ENCODE data around the gene RFX1. TPM values are rescaled to one million over a fixed set of nuclear protein-coding genes. Genes with fewer than 3 reads are reported as not detected.
"Not testable (repeated sequence)": the region's sequence is repeated elsewhere in the genome, so short reads cannot be mapped to it uniquely, and the experiment has no call there.

Gene RFX1
- total RNA-seq, 2 donors from 2014 or later, result 7.5 to 7.8 TPM

DNA sequence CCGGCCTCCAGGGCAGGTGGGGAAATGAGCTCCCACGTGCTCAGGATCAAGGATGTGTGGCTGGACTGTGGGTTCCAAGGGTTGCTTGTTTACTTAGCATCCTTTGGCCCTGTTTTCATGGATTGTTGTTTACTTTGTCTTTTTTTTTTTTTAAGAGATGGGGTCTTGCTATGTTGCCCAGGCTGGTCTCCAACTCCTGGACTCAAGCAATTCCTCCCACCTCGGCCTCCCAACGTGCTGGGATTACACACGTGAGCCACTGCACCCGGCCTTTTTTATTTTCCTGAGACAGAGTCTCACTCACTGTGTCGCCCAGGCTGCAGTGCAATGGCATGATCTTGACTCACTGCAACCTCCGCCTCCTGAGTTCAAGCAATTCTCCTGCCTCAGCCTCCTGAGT lies 38.9 kb downstream of the RFX1 start:
- DNase-seq (ENCODE audit: low spot score); intact Hi-C loops (cut with DNase I): not testable (repeated sequence)

DNA sequence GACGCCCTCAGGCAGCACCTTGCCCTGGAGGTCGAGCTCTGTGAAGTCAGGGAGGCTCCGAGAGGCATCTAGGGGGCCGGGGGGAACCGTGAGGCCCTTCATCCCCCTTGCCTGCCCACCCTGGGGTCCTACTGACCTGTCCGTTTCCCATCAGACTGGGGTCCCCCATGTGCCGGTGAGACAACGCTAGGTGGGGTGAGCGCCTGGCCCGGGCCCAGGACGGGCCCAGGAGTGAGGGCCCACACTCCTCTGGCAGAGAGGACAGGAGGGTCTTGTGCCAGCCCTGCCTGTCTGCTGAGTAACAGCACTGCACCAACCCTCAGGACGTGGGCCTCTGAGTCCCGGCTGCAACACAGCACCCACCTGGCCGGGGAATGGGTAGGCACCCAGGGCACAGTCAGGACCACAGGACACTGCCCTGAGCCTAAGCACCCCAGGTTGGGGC lies 39.4 kb downstream of the RFX1 start:
- no peak for DNase-seq (ENCODE audit: low spot score)
- intact Hi-C loops (cut with DNase I), result no loop called here

DNA sequence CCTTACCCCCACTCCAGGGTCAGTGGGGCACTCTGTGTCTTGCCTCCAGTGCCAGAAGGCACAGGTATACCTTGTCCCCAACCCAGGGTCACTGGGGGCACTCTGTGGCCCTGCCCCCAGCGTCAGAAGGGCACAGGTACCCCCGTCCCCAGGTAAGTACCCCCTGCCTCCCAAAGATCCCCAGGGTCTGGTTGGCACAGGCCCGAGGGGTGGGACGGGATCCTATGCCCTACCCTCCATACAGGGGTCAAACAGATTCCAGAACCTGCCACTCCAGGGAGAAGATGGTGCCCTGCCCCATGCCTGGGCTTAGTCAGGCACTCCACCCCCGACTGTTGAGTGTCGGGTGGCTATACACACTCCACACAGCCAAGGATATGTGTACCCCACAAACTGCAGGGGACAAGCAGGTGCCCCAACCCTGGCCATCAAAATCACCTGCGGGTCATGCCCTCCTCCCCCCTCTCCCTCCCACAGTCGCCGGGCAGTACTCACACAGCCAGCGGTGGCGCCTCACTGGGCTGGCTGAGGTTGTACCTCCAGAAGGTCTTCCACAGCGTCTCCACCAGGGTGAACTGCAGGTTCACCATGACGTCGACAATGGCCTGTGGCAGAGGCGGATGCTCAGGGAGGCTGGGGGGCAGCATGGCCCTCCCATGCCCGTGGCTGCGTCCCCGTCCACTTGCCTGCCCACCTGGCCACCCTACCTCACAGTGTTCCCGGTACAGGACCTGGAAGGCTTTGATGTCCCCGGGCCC lies 40.0 kb downstream of the RFX1 start:
- DNase-seq (ENCODE audit: low spot score), result no peak
- intact Hi-C loops (cut with DNase I), result no loop called here

DNA sequence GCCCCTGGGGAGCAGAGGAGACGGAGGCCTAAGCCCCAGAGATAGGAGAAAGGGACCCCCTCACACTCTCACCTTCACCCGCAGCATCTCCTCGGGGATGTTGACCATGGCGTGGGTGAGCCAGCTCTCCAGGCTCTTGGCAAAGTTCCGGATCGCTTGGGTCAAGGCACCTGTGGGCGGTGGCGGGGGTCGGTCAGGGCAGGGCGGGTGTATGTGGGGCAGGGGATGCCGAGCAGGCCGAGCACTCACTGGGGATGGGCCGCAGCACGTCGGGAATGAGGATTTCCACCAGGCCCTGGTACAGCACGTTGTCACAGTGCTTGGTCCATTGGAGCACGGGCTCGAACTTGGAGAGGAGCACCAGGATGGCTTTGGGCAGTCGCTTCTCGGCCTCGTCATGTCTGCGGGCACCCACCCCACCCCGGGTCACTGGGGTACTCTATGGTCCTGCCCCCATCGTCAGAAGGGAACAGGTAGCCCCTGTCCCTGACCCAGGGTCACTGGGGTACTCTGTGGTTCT lies 40.7 kb downstream of the RFX1 start:
- intact Hi-C loops (cut with DNase I), result no loop called here
- no peak for DNase-seq (ENCODE audit: low spot score)

DNA sequence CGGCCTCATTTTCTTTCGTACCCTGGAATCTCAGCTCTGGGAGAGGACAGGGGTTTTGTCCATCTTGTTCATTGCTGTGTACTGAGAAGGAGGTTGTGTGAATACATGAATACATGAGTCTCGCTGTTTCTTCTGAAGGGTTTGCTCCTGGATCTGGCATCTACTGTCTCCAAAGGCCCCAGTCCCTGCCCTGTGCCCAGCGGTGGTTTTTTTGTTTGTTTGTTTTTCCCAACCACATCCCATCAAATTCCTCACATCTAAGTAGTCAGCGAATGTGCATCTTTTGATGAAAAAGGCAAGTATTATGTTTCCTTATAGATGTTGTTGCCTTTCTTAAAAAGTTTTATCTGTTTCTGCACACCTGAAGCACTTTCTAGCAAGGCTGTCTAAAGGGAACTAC lies 41.3 kb downstream of the RFX1 start:
- intact Hi-C loops (cut with DNase I), result no loop called here
- no peak for DNase-seq (ENCODE audit: low spot score)

DNA sequence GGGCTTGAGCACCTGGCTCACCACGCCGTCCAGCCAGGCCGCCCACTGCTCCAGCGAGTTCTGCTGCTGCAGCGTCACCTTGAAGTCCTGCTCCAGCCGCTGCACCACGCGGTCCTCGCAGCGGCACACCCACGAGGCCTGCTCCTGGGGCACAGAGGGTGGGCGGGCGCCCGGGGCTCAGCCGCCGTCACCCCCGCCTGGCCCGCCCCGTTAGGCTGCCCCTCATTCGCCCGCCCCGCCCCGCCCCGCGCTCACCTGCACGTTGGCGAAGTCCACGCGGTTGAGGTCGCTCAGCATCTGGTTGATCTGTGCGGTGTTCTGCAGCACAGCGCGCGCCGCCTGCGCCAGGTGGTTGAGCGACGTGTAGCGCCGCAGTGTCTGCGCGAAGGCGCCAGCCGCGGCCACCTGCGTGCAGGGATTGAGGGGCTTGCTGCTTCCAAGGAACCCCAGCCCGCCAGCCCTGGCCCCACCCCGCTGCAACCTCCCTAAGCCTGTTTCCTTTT lies 42.5 kb downstream of the RFX1 start:
- intact Hi-C loops (cut with DNase I), result no loop called here
- no peak for DNase-seq (ENCODE audit: low spot score)

DNA sequence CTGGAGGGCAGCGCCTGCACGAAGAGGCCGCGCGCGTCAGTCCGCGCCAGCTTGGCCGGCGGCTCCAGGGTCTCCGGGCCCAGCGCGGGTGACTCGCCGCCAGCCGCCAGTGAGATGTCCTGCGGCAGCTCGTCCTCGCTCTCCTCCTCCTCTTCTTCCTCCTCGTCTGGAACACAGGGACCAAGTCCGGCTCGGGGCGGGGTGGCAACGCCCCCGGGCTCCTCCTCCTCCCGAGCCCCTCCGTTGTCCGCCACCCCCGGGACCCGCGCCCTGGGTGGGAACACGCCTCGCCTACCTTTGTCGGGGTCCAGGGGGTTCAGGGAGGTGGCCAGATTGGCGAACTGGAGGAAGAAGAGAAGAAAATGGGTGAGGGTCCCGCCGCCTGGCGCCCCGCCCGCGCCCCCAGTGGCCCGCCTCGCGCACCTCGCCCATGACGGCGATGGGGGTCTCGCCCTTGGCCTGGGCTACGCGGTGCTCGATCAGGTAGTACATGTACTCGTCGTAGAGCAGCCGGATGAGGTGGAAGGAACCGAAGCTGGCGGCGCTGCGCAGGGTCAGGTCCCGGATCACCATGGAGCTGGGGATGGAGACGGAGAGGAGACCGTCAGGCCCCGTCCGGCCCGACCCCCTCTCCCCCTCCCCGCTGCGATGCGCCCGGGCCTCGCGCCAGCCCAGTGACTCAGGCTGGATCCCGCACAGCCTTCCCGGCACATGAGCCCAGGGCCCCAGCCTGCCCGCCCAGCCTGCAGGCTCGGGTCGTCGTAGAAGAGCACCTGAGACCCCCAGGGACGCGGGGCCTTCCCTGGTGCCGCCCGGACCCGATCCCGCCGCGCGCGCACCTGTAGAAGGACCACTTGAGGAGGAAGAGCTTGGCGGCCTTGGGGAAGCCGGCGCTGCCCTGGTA lies 43.2 kb downstream of the RFX1 start:
- intact Hi-C loops (cut with DNase I), result no loop called here
- no peak for DNase-seq (ENCODE audit: low spot score)

DNA sequence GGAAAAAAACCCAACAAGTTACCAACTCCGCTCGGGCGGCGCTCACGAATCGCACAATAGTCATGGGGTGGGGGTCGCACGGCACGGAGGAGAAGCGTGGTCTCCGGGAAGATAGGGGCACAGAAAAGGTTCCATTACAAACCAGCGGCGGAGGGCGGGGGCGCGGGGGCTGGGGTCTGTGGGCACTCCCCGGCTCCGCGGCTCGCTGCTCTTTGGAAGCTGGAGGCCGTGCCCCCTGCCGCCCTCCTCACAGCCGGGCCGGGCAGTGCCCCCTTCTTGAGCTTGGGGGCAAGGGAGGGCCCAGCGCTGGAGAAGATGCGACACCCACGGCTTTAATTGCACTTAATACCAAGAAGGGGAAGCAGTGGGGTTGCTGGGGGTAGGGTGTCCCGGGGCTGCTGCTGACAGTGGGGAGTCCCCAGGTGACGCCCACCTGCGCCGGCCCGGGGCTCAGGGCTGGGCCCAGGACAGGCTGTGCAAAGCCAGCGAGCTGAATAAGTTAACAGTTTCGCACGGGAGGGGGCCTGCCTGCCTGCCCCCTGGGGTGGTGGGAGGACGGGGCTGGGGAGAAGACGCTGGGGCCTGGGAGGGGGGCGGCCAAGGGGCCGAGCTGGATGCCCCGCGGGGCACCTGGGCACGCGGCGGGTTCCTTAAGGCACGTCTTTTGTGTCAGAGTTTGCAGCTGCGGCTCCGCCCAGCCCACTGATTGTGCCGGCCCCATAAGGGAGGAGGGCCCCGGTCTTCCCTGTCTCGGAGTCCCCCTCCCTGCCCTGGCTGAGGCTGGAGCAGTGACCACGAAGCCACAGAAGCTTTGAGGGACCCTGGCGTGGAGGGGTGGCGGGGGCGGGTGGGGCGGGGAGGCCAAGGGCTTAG lies 44.1 kb downstream of the RFX1 start:
- DNase-seq (ENCODE audit: low spot score), result no peak

DNA sequence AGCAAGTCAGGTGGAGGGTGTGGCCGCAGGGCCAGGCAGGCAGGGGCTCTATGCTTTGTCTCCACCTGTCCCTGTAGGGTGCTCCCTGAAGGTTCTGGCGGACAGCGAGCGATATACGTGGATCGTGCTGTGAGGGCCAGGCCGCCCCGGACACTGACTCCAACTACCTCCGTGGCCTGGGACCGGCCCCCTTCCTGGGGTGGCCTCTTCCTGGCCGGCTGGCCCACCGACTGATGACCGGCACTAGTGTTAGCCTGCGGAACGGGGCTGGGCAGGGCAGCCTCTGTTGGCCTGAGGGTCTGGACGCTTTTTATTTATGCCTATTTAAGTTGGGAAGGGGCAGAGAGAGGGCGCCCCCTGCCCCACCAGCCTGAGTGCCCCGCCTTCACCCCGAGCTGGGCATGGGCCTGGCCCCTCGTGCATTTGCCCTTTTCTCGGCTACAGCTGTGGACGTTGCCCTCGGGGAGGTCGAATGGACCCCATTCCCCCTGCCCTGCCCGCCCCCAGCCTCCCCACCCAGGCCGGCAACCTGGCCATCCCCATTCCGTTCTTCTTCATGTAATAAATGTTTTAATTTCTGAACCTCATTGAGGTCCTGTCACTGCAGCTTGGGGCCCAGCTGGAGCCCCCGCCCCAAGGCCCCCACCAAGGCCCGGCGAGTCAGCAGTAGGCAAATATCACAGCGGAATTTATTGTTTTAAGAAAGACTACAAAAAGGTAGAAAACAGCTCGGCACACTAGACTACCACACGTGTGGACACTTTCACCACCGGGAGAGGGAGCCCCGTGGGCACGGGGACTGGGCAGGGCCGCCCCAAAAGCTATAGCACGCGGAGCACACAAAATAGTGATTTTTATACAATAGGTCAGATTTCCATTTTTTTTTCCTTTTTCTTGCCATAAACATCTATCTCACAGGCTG lies 45.0 kb downstream of the RFX1 start:
- intact Hi-C loops (cut with DNase I), result no loop called here
- no peak for DNase-seq (ENCODE audit: low spot score)

More for the DNA sequence above, 44.1 kb downstream of the RFX1 start:
- intact Hi-C loops (cut with DNase I), result no loop called here

DNA sequence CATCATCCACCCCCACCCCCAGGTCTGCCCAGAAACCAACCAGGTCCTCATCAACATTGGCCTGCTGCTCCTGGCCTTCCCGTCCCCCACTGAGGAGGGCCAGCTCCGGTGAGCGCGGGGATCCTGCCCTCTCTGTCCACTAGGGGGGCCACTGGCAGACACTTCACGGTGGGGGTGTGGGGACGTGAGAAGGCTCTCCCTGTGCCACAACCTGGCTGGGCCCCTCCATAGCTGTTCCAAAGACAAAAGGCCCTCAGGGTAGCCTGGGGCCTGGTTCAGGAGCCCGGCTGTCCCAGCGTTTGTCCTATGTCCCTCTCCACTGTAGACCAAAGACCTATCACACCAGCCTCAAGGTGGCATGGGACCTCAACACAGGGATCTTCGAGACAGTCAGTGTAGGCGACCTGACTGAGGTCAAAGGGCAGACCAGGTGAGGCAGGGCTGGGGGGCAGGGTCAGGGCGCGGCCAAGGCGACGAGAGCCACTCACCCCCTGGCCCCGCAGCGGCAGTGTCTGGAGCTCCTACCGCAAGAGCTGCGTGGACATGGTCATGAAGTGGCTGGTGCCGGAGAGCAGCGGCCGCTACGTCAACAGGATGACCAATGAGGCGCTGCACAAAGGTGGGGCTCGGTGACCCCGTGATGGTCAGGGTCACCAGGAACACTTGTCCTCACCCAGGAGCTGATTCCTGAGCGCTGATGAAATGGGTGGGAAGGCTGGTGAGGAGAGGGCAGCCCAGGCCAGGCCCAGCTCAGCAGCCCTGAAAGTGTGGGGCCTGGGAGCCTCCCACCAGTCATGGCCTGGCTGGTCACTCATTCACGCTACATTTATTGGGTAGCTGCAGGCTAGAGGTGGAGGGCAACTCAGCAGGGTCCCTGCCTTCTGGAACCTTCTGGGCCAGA lies 45.9 kb downstream of the RFX1 start:
- no peak for DNase-seq (ENCODE audit: low spot score)
- intact Hi-C loops (cut with DNase I), result no loop called here

DNA sequence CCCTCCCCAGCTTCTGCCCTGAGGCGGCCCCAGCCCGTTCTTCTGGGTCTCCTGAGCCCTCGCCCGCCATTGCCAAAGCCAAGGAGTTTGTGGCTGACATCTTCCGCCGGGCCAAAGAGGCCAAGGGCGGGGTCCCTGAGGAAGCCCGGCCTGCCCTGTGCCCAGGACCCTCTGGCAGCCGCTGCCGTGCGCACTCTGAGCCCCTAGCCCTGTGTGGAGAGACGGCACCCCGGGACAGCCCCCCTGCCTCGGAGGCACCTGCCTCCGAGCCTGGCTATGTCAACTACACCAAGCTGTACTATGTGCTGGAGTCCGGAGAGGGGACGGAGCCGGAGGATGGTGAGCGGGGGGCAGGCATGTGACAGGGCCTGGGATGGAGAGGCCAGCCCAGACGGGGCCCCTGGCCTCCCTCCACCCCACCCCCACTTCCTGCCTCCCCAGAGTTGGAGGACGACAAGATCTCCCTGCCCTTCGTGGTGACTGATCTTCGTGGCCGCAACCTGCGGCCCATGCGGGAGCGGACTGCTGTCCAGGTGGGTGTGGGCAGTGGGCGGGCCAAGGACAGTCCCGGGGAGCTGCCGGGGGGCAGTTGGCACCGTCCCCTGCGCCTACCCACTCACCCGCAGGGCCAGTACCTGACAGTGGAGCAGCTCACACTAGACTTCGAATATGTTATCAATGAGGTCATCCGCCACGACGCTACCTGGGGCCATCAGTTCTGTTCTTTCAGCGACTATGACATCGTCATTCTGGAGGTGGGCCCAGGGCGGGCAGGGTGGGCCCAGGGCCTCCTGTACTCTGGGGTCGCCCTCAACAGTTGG lies 46.8 kb downstream of the RFX1 start:
- intact Hi-C loops (cut with DNase I), result no loop called here
- no peak for DNase-seq (ENCODE audit: low spot score)

DNA sequence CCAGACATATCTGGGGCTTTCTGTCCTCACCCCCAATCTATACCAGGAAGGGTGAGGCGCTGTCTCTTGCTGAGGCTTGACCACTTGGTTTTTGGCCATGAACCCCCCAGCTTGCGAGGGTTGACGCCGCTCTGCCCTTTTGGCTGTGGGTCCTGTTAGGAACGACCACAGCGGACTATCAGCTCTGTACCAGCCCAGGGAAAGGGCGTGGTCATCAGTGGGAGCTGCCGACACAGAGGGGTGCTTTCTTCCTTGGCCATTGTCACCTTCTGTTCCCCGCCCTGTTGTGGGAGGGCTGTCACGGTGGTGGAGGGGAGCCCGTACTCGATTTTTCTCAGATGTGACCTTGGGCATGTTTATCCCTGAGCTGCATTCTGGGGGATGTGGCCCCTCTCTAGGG lies 48.1 kb downstream of the RFX1 start:
- no peak for DNase-seq (ENCODE audit: low spot score)
- intact Hi-C loops (cut with DNase I), result no loop called here

DNA sequence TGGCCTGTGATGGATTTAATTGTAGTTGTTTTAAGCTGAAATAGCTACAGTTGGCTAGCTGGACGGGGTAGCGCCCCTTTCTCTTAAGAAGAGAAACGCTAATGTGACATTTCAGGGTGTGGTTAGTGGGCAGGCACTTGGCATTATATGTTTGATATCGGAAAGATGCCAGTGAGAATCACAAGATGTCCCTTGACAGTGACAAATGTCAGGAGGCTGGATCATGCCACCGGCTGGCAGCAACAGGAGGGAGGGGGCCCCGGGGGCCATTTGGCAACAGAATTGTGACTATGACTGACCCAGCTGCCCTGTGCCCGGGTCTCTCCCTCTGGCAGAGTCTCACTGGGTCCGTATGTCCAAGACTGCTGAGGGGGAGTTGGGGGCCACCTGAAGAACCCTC lies 49.1 kb downstream of the RFX1 start:
- intact Hi-C loops (cut with DNase I), result no loop called here

DNA sequence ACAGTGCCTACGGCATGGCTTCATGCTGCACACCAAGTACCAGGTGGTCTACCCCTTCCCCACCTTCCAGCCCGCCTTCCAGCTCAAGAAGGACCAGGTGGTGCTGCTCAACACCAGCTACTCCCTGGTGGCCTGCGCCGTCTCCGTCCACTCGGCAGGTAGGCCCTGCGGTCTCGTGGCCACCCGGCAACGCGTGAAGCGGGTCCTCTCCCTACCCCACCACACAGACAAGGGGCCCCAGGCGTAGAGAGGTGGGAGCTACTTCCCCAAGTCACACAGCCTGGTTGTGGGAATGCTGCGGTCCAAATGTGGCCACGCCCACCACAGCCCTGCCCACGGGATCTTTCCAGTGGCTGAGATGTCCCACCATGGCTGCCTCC lies 49.8 kb downstream of the RFX1 start:
- no peak for DNase-seq (ENCODE audit: low spot score)
- intact Hi-C loops (cut with DNase I), result no loop called here

More for the DNA sequence above, 49.1 kb downstream of the RFX1 start:
- DNase-seq (ENCODE audit: low spot score), result no peak

DNA sequence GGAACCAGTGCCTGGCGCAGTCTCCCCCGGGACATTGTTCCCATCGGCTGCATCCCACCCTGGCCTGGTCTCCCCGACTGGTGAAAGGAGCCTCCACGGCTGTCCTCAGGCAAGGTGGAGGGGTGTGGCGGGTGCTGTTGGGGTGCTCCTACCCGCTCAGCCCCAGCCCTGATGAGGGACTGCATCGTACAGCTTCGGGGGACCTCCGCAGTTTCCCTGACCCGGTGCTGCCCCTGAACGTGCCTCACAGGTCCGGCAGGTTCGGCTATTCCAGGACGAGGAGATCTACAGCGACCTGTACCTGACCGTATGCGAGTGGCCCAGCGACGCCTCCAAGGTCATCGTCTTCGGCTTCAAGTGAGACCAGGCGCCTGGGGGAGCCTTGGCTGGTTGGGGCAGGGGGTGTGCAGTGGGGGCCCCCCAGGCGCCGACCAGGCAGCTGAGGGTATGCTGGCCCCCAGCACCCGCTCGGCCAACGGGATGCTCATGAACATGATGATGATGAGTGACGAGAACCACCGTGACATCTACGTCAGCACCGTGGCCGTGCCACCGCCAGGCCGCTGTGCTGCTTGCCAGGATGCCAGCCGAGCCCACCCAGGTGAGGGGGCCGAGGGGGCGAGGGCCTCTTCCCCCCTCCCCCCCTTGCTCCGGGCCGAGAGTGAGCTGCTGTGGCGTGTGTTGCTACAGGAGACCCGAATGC lies 50.3 kb downstream of the RFX1 start:
- no peak for DNase-seq (ENCODE audit: low spot score)
- intact Hi-C loops (cut with DNase I), result no loop called here

DNA sequence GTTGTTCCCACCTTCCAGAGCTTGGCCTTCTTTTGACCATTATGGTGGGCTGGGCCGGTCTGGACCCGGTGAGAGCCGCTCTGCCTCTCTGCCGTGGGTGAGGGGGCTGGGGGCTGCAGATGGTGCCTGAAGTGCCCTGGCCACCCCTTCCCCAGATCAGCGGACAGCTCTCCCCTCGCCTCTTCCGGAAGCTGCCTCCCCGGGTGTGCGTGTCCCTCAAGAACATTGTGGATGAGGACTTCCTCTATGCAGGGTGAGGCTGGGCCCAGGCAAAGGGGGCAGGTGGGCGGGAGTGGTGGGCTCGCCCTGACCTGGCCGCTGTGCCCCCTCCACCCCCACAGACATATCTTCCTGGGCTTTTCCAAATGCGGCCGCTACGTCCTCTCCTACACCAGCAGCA lies 51.9 kb downstream of the RFX1 start:
- no peak for DNase-seq (ENCODE audit: low spot score)
- intact Hi-C loops (cut with DNase I), result no loop called here
